HEK293 (cell line): ENCODE data around the gene PLEKHJ1.

Source experiments
- KLF9 ChIP-seq: fragments of 450-650 bp; formaldehyde crosslinking; IDR thresholded peaks from 2 replicates; pipeline ENCODE4 v1.5.1; 2016; ENCODE audit warnings: missing biosample characterization, missing genetic modification characterization, low read depth
- PRDM2 ChIP-seq: fragments of 450-650 bp; formaldehyde crosslinking; IDR thresholded peaks from 2 replicates; pipeline ENCODE4 v1.5.1; 2016; ENCODE audit warnings: missing biosample characterization, missing genetic modification characterization, borderline replicate concordance
- REPIN1 ChIP-seq: fragments of 450-650 bp; formaldehyde crosslinking; IDR thresholded peaks from 2 replicates; pipeline ENCODE4 v1.5.1; 2017; ENCODE audit warnings: missing biosample characterization, missing genetic modification characterization, low read depth
- SP3 ChIP-seq: fragments of 450-650 bp; formaldehyde crosslinking; IDR thresholded peaks from 2 replicates; pipeline ENCODE4 v1.5.1; 2016; ENCODE audit warnings: missing biosample characterization, missing genetic modification characterization
- SP7 ChIP-seq: fragments of 450-650 bp; formaldehyde crosslinking; IDR thresholded peaks from 2 replicates; pipeline ENCODE4 v1.5.1; 2016; ENCODE audit warnings: missing biosample characterization, missing genetic modification characterization
- ZFHX2 ChIP-seq: fragments of 450-650 bp; formaldehyde crosslinking; conservative IDR thresholded peaks from 2 replicates; pipeline ENCODE4 v1.5.1; 2016; ENCODE audit warnings: missing biosample characterization, missing genetic modification characterization
- ZFP3 ChIP-seq: fragments of 450-650 bp; formaldehyde crosslinking; IDR thresholded peaks from 2 replicates; pipeline ENCODE4 v1.5.1; 2016; ENCODE audit warnings: low read depth, missing biosample characterization, missing genetic modification characterization
- ZNF10 ChIP-seq: fragments of 450-650 bp; formaldehyde crosslinking; IDR thresholded peaks from 2 replicates; pipeline ENCODE4 v1.5.1; 2017; ENCODE audit warnings: missing biosample characterization, missing genetic modification characterization
- ZNF184 ChIP-seq: fragments of 450-650 bp; IDR thresholded peaks from 2 replicates; pipeline ENCODE4 v1.5.1; 2018; ENCODE audit warnings: missing biosample characterization, mild to moderate bottlenecking, missing genetic modification characterization
- ZNF48 ChIP-seq: fragments of 450-650 bp; formaldehyde crosslinking; IDR thresholded peaks from 2 replicates; pipeline ENCODE4 v1.5.1; 2016; ENCODE audit warnings: missing biosample characterization, missing genetic modification characterization
- ZNF555 ChIP-seq: fragments of 450-650 bp; formaldehyde crosslinking; conservative IDR thresholded peaks from 2 replicates; pipeline ENCODE4 v1.5.1; 2017; ENCODE audit warnings: missing biosample characterization, mild to moderate bottlenecking, missing genetic modification characterization, inconsistent platforms
- ZNF580 ChIP-seq: fragments of 450-650 bp; formaldehyde crosslinking; IDR thresholded peaks from 2 replicates; pipeline ENCODE4 v1.5.1; 2016; ENCODE audit warnings: missing biosample characterization, missing genetic modification characterization
- ZNF677 ChIP-seq: fragments of 450-650 bp; IDR thresholded peaks from 2 replicates; pipeline ENCODE4 v1.5.0; 2018; ENCODE audit warnings: missing biosample characterization, mild to moderate bottlenecking, missing genetic modification characterization, moderate library complexity
- ZNF707 ChIP-seq: fragments of 450-650 bp; formaldehyde crosslinking; IDR thresholded peaks from 2 replicates; pipeline ENCODE4 v1.5.1; 2016; ENCODE audit warnings: missing biosample characterization, missing genetic modification characterization
- ZNF76 ChIP-seq: fragments of 450-650 bp; formaldehyde crosslinking; IDR thresholded peaks from 2 replicates; pipeline ENCODE4; 2016; ENCODE audit warnings: low read depth, missing biosample characterization, missing genetic modification characterization, borderline replicate concordance
- ZNF785 ChIP-seq: fragments of 450-650 bp; formaldehyde crosslinking; IDR thresholded peaks from 2 replicates; pipeline ENCODE4 v1.5.1; 2016; ENCODE audit warnings: missing biosample characterization, missing genetic modification characterization
- ZNF792 ChIP-seq: fragments of 450-650 bp; formaldehyde crosslinking; IDR thresholded peaks from 2 replicates; pipeline ENCODE4 v1.5.1; 2016; ENCODE audit warnings: missing biosample characterization, missing genetic modification characterization
- ZXDB ChIP-seq: fragments of 450-650 bp; formaldehyde crosslinking; IDR thresholded peaks from 2 replicates; pipeline ENCODE4 v1.5.1; 2016; ENCODE audit warnings: missing biosample characterization, missing genetic modification characterization
- TF ChIP-seq, protein P1 (sequence below): fragments of 450-650 bp; formaldehyde crosslinking; IDR thresholded peaks from 2 replicates; pipeline ENCODE4 v1.5.1; 2016; ENCODE audit warnings: missing biosample characterization, missing genetic modification characterization
- TF ChIP-seq, protein P2 (sequence below): fragments of 450-650 bp; formaldehyde crosslinking; IDR thresholded peaks from 2 replicates; pipeline ENCODE4 v1.5.1; 2016; ENCODE audit warnings: missing biosample characterization, missing genetic modification characterization
- TF ChIP-seq, protein P3 (sequence below): fragments of 450-650 bp; IDR thresholded peaks from 2 replicates; pipeline ENCODE4 v1.5.1; 2018; ENCODE audit warnings: missing biosample characterization, mild to moderate bottlenecking, missing genetic modification characterization
- TF ChIP-seq, protein P4 (sequence below): fragments of 450-650 bp; IDR thresholded peaks from 2 replicates; pipeline ENCODE4 v1.5.1; 2018; ENCODE audit warnings: missing biosample characterization, missing genetic modification characterization
- TF ChIP-seq, protein P5 (sequence below): fragments of 450-650 bp; formaldehyde crosslinking; IDR thresholded peaks from 2 replicates; pipeline ENCODE4 v1.5.1; 2016; ENCODE audit warnings: missing biosample characterization, missing genetic modification characterization

PLEKHJ1 gene

GRCh38 chr19:2236314-2237050, at the start of gene PLEKHJ1, which contains the start of gene SF3A2 (continued):
- TF ChIP-seq, protein P1, sequence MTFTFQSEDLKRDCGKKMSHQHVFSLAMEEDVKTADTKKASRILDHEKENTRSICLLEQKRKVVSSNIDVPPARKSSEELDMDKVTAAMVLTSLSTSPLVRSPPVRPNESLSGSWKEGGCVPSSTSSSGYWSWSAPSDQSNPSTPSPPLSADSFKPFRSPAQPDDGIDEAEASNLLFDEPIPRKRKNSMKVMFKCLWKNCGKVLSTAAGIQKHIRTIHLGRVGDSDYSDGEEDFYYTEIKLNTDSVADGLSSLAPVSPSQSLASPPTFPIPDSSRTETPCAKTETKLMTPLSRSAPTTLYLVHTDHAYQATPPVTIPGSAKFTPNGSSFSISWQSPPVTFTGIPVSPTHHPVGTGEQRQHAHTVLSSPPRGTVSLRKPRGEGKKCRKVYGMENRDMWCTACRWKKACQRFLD (tag by site-specific recombination) = no peak
- peak; percentile 62; the same call in 1 of the 2 replicates for TF ChIP-seq ZNF580
- TF ChIP-seq ZNF184 (tag by site-specific recombination) = no peak
- TF ChIP-seq, protein P2, sequence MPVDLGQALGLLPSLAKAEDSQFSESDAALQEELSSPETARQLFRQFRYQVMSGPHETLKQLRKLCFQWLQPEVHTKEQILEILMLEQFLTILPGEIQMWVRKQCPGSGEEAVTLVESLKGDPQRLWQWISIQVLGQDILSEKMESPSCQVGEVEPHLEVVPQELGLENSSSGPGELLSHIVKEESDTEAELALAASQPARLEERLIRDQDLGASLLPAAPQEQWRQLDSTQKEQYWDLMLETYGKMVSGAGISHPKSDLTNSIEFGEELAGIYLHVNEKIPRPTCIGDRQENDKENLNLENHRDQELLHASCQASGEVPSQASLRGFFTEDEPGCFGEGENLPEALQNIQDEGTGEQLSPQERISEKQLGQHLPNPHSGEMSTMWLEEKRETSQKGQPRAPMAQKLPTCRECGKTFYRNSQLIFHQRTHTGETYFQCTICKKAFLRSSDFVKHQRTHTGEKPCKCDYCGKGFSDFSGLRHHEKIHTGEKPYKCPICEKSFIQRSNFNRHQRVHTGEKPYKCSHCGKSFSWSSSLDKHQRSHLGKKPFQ = 0 out of 2 replicates have a peak, but pooled peaks have one; percentile 13
- 0 out of 2 replicates have a peak, but pooled peaks have one; percentile 36 for TF ChIP-seq REPIN1
- TF ChIP-seq ZFP3 (tag by site-specific recombination) = no peak
- no peak for TF ChIP-seq ZNF677 (tag by site-specific recombination)
- TF ChIP-seq, protein P3, sequence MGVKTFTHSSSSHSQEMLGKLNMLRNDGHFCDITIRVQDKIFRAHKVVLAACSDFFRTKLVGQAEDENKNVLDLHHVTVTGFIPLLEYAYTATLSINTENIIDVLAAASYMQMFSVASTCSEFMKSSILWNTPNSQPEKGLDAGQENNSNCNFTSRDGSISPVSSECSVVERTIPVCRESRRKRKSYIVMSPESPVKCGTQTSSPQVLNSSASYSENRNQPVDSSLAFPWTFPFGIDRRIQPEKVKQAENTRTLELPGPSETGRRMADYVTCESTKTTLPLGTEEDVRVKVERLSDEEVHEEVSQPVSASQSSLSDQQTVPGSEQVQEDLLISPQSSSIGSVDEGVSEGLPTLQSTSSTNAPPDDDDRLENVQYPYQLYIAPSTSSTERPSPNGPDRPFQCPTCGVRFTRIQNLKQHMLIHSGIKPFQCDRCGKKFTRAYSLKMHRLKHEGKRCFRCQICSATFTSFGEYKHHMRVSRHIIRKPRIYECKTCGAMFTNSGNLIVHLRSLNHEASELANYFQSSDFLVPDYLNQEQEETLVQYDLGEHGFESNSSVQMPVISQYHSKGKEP = no peak
- TF ChIP-seq ZNF10 = 0 out of 2 replicates have a peak, but pooled peaks have one; percentile 23
- TF ChIP-seq ZFHX2 (tag by site-specific recombination) = peak; percentile 96
- TF ChIP-seq ZNF555 = no peak
- peak; percentile 89 for TF ChIP-seq ZXDB
- no peak for TF ChIP-seq ZNF707
- TF ChIP-seq ZNF76 (tag by site-specific recombination) = peak; percentile 61; the same call in 1 of the 2 replicates
- TF ChIP-seq, protein P4, sequence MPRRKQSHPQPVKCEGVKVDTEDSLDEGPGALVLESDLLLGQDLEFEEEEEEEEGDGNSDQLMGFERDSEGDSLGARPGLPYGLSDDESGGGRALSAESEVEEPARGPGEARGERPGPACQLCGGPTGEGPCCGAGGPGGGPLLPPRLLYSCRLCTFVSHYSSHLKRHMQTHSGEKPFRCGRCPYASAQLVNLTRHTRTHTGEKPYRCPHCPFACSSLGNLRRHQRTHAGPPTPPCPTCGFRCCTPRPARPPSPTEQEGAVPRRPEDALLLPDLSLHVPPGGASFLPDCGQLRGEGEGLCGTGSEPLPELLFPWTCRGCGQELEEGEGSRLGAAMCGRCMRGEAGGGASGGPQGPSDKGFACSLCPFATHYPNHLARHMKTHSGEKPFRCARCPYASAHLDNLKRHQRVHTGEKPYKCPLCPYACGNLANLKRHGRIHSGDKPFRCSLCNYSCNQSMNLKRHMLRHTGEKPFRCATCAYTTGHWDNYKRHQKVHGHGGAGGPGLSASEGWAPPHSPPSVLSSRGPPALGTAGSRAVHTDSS = no peak
- TF ChIP-seq, protein P5, sequence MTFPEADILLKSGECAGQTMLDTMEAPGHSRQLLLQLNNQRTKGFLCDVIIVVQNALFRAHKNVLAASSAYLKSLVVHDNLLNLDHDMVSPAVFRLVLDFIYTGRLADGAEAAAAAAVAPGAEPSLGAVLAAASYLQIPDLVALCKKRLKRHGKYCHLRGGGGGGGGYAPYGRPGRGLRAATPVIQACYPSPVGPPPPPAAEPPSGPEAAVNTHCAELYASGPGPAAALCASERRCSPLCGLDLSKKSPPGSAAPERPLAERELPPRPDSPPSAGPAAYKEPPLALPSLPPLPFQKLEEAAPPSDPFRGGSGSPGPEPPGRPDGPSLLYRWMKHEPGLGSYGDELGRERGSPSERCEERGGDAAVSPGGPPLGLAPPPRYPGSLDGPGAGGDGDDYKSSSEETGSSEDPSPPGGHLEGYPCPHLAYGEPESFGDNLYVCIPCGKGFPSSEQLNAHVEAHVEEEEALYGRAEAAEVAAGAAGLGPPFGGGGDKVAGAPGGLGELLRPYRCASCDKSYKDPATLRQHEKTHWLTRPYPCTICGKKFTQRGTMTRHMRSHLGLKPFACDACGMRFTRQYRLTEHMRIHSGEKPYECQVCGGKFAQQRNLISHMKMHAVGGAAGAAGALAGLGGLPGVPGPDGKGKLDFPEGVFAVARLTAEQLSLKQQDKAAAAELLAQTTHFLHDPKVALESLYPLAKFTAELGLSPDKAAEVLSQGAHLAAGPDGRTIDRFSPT (tag by site-specific recombination) = peak; percentile 82
- TF ChIP-seq KLF9 (tag by site-specific recombination) = peak; percentile 97
- no peak for TF ChIP-seq PRDM2 (tag by site-specific recombination)
- peak; percentile 80 for TF ChIP-seq SP7
- peak; percentile 86 for TF ChIP-seq SP3 (tag by site-specific recombination)
- TF ChIP-seq ZNF48 (tag by site-specific recombination) = no peak
- no peak for TF ChIP-seq ZNF792 (tag by site-specific recombination)
- no peak for TF ChIP-seq ZNF785 (tag by site-specific recombination)
